Activated T-cell treated with anti-CD3 and anti-CD28 coated beads for 48 hours (primary cell): Measurements from ENCODE around the gene ST7L.
"Not testable (repeated sequence)": the region's sequence is repeated elsewhere in the genome, so short reads cannot be mapped to it uniquely, and the experiment has no call there.

ENCODE experiments used
- DNase-seq: peaks from one replicate; pipeline ENCODE4 v3.0.0-alpha.2; 2020; ENCODE audit warnings: low read depth

The ST7L gene

GRCh38 chr1:112492076-112492475 is 126.9 kb downstream of the ST7L start:
- DNase-seq, result no peak

GRCh38 chr1:112488141-112488540 is 130.8 kb downstream of the ST7L start:
- no peak for DNase-seq

- not testable (repeated sequence) for DNase-seq
These were observed 131.3 kb downstream of the ST7L start for GRCh38 chr1:112487686-112488085.

GRCh38 chr1:112486063-112486462 is 132.9 kb downstream of the ST7L start:
- DNase-seq, result not testable (repeated sequence)

GRCh38 chr1:112478314-112478713 is 140.6 kb downstream of the ST7L start:
- DNase-seq, result no peak

GRCh38 chr1:112477550-112477949 is 141.4 kb downstream of the ST7L start:
- no peak for DNase-seq
